ENCODE measurements around the gene CNOT3. TPM values are rescaled to one million over a fixed set of nuclear protein-coding genes. Genes with fewer than 3 reads are reported as not detected.
"Not testable (repeated sequence)": the region's sequence is repeated elsewhere in the genome, so short reads cannot be mapped to it uniquely, and the experiment has no call there.

CNOT3 gene
- total RNA-seq, 4 donors from 2014 or later, result 19.5 to 56.9 (median 37.1) TPM

GRCh38 chr19:54191811-54192453 is 54.4 kb downstream of the CNOT3 start:
- DNase-seq (ENCODE audit: low spot score in 2 of 2), result no peak
- intact Hi-C loops (cut with DNase I; ENCODE audit: low total_unique reads), result no loop called here
- peak overlapping the region; percentile 75 for H3K4me3 ChIP-seq (ENCODE audit: low read depth, poor library complexity, severe bottlenecking)
- TF ChIP-seq CTCF (IDR thresholded peaks at IDR 0.05) (no peak), POLR2A (IDR thresholded peaks at IDR 0.05) (no peak)
- WGBS, 2 donors, result 56 to 67% methylated on average over 19 of the region's 19 CpGs

GRCh38 chr19:54193011-54193410 is 55.4 kb downstream of the CNOT3 start:
- H3K4me3 ChIP-seq (ENCODE audit: low read depth, poor library complexity, severe bottlenecking), result no peak overlapping the region
- TF ChIP-seq CTCF (IDR thresholded peaks at IDR 0.05) (no peak), POLR2A (IDR thresholded peaks at IDR 0.05) (no peak)
- 92 to 93% methylated on average over 11 of the region's 11 CpGs for WGBS, 2 donors
- intact Hi-C loops (cut with DNase I; ENCODE audit: low total_unique reads), result no loop called here
- DNase-seq (ENCODE audit: low spot score in 2 of 2), result no peak

- intact Hi-C loops (cut with DNase I; ENCODE audit: low total_unique reads); DNase-seq (ENCODE audit: low spot score in 2 of 2); H3K4me3 ChIP-seq (ENCODE audit: low read depth, poor library complexity, severe bottlenecking): not testable (repeated sequence)
- WGBS, 2 donors, result 90 to 95% methylated on average over 12 of the region's 12 CpGs
Measured at GRCh38 chr19:54194463-54194862, 56.9 kb downstream of the CNOT3 start.

GRCh38 chr19:54196536-54196935 is 59.0 kb downstream of the CNOT3 start:
- intact Hi-C loops (cut with DNase I; ENCODE audit: low total_unique reads), result no loop called here
- WGBS, 2 donors, result 87 to 96% methylated on average over 7 of the region's 7 CpGs
- no peak for DNase-seq (ENCODE audit: low spot score in 2 of 2)
- H3K4me3 ChIP-seq (ENCODE audit: low read depth, poor library complexity, severe bottlenecking), result no peak overlapping the region
- TF ChIP-seq POLR2A (IDR thresholded peaks at IDR 0.05) (no peak), CTCF (IDR thresholded peaks at IDR 0.05) (no peak)

GRCh38 chr19:54197121-54197520 is 59.6 kb downstream of the CNOT3 start:
- no peak for DNase-seq (ENCODE audit: low spot score in 2 of 2)
- intact Hi-C loops (cut with DNase I; ENCODE audit: low total_unique reads), result no loop called here
- TF ChIP-seq POLR2A (IDR thresholded peaks at IDR 0.05) (no peak), CTCF (IDR thresholded peaks at IDR 0.05) (no peak)
- WGBS, 2 donors, result 58 to 74% methylated on average over 3 of the region's 3 CpGs
- H3K4me3 ChIP-seq (ENCODE audit: low read depth, poor library complexity, severe bottlenecking), result no peak overlapping the region

GRCh38 chr19:54199401-54199800 is 61.8 kb downstream of the CNOT3 start:
- no peak for DNase-seq (ENCODE audit: low spot score in 2 of 2)
- TF ChIP-seq CTCF (IDR thresholded peaks at IDR 0.05) (no peak), POLR2A (IDR thresholded peaks at IDR 0.05) (no peak)
- no peak overlapping the region for H3K4me3 ChIP-seq (ENCODE audit: low read depth, poor library complexity, severe bottlenecking)
- 93 to 94% methylated on average over 16 of the region's 16 CpGs for WGBS, 2 donors
- intact Hi-C loops (cut with DNase I; ENCODE audit: low total_unique reads), result no loop called here

Data from lower leg skin (tissue), 4 donors.